GM19099 (cell line): ENCODE measurements around the gene VSIG4.

Source experiments
- POLR2A ChIP-seq: IDR thresholded peaks from 3 replicates; pipeline ENCODE4 v1.6.1; 2011; ENCODE audit warnings: low read depth; ENCODE audit not compliant: insufficient read length; ENCODE audit errors: extremely low read depth

The VSIG4 gene

GRCh38 chrX:65985922-65986588, 53.8 kb downstream of the VSIG4 start:
- TF ChIP-seq POLR2A, result no peak

DNA sequence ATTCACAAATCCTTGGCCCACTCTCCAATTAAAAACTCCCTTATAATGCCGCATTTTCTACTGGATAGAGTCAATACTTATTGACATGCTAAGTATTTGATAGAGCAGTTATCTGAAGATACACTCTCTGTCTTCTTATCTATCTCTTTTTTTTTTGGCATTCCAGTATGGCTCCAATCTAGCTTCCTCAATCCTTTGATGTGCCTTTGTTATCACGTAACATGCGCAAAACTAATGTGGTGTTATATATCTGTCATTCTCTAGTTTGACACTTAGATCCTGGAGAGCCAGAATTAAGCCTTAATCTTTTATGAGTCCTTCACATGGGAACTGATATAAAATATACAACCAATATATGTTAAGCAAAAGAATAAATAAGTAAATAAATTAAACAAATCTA, 54.7 kb downstream of the VSIG4 start:
- TF ChIP-seq POLR2A, result no peak

DNA sequence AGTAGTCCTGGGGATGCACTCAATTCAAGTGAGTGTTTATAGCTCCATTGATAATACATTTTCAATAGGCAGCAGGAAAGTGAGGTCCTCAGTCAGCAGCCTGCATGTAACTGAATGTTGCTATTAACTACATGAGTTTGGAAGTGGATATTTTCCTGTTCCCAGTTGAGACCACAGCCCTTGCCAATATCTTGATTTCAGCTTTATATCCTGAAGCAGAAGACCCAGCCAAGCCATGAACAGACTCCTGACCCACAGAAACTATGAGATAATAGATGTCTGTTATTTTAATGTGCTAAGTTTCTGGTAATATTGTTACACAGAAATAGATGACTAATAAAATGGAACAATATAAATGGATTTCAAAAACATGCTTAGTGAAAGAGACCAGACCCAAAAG, 63.7 kb downstream of the VSIG4 start:
- TF ChIP-seq POLR2A, result no peak
